B cell (primary cell): Measurements from ENCODE around the gene JUNB.

ENCODE experiments used
- EZH2 ChIP-seq: IDR thresholded peaks from 2 replicates; pipeline ENCODE4 v1.6.1; 2012; ENCODE audit warnings: borderline replicate concordance, low read depth, mild to moderate bottlenecking, moderate library complexity, low read length; ENCODE audit not compliant: insufficient read depth, poor library complexity, severe bottlenecking
- TF ChIP-seq, protein P1 (sequence below): fragments of 200-600 bp; IDR thresholded peaks from one replicate; pipeline ENCODE4 v1.8.0; 2022; ENCODE audit warnings: antibody characterized with exemption, mild to moderate bottlenecking

DNA sequence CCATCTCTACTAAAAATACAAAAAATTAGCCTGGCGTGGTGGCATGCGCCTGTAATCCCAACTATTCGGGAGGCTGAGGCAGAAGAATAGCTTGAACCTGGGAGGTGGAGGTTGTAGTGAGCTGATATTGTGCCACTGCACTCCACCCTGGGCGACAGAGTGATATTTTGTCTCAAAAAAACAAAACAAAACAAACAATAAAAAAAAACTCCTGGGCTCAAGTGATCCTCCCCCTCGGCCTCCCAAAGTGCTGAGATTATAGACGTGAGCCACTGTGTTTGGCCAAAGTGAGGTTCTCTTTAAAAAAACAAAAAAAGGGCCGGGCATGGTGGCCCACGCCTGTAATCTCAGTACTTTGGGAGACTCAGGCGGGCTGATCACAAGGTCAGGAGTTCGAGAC, 3.8 kb upstream of the JUNB start:
- TF ChIP-seq EZH2 = no peak
- TF ChIP-seq, protein P1, sequence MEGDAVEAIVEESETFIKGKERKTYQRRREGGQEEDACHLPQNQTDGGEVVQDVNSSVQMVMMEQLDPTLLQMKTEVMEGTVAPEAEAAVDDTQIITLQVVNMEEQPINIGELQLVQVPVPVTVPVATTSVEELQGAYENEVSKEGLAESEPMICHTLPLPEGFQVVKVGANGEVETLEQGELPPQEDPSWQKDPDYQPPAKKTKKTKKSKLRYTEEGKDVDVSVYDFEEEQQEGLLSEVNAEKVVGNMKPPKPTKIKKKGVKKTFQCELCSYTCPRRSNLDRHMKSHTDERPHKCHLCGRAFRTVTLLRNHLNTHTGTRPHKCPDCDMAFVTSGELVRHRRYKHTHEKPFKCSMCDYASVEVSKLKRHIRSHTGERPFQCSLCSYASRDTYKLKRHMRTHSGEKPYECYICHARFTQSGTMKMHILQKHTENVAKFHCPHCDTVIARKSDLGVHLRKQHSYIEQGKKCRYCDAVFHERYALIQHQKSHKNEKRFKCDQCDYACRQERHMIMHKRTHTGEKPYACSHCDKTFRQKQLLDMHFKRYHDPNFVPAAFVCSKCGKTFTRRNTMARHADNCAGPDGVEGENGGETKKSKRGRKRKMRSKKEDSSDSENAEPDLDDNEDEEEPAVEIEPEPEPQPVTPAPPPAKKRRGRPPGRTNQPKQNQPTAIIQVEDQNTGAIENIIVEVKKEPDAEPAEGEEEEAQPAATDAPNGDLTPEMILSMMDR = no peak
